Fibroblast of peridontal ligament (primary cell): Measurements from ENCODE around the gene TBC1D3C.
"Not testable (repeated sequence)": the region's sequence is repeated elsewhere in the genome, so short reads cannot be mapped to it uniquely, and the experiment has no call there.

ENCODE experiments used
- DNase-seq: peaks from one replicate; pipeline ENCODE4 v3.0.0-alpha.2; 2010; ENCODE audit errors: extremely low read depth

TBC1D3C gene

GRCh38 chr17:38068534-38068933, at the start of gene TBC1D3C:
Gene TBC1D3C, minus strand, starts transcription at chr17:38068634. Its CDS starts 1,568 bp downstream, at chr17:38067066.
- not testable (repeated sequence) for DNase-seq

- DNase-seq = not testable (repeated sequence)
These were observed 30.8 kb upstream of the TBC1D3C start for GRCh38 chr17:38099262-38099661.

- not testable (repeated sequence) for DNase-seq
These were observed 25.7 kb upstream of the TBC1D3C start for GRCh38 chr17:38094059-38094694.

GRCh38 chr17:38088120-38088519, 19.7 kb upstream of the TBC1D3C start:
- DNase-seq = not testable (repeated sequence)

GRCh38 chr17:38087344-38087743, 18.9 kb upstream of the TBC1D3C start:
- not testable (repeated sequence) for DNase-seq
